ENCODE measurements around the gene PCBD1. TPM values are rescaled to one million over a fixed set of nuclear protein-coding genes. Genes with fewer than 3 reads are reported as not detected.
A peak's percentile ranks its signal among the peaks of the same experiment; 100 is the strongest.

PCBD1 gene
- total RNA-seq, 1 donor from 2014 or later, result 117 TPM

DNA sequence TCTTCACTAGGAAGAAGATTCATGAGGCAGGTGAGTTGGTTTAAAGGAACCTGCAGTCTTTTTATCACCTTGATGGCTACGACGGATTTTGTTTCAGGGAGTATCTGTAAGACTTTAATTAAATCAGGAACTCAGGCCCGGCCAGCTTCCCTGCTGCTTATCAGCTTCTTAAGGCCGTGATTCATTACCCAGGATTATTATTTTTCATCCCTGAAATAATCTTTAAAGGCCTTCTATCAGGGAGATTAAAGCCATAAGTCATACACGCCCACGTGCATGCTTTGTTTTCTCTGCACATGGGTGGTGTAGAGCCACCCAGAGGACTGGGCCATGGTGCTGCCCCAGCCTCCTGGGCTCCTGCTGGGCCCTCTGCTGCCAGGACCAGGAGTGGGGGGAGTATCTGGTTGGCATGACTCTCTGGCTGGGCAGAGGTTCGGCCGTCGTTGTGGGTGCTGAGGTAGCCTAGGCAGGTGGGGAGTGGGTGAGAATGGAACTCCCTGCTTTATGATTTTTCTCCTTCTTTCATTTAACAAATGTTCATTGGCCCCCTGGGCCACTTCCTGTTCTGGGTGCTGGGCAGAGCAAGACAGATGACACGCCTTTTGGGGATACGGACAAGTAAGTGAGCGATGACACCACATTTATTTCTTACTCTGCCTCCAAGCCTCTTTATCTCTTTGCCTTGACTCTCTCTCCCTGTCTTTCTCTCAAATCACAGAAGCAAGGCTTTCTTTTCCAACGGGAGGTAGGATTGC is 39.0 kb upstream of the PCBD1 start:
- Histone ChIP-seq H3K27me3 (no peaks in the 10 kb centered on the region), H3K4me3 (no peak overlapping the region), H3K9me3 (no peaks in the 10 kb centered on the region), H3K4me1 (no peaks in the 10 kb centered on the region), H3K27ac (no peak overlapping the region), H3K36me3 (no peaks in the 10 kb centered on the region)
- DNase-seq, result no peak
- intact Hi-C loops (cut with DNase I), result loop anchor here (5.0 to 10.0 kb wide), 2 partner anchors 280 to 357 kb away; no protein-coding TSS in a partner anchor
- no peak for ATAC-seq
- TF ChIP-seq, protein P1, sequence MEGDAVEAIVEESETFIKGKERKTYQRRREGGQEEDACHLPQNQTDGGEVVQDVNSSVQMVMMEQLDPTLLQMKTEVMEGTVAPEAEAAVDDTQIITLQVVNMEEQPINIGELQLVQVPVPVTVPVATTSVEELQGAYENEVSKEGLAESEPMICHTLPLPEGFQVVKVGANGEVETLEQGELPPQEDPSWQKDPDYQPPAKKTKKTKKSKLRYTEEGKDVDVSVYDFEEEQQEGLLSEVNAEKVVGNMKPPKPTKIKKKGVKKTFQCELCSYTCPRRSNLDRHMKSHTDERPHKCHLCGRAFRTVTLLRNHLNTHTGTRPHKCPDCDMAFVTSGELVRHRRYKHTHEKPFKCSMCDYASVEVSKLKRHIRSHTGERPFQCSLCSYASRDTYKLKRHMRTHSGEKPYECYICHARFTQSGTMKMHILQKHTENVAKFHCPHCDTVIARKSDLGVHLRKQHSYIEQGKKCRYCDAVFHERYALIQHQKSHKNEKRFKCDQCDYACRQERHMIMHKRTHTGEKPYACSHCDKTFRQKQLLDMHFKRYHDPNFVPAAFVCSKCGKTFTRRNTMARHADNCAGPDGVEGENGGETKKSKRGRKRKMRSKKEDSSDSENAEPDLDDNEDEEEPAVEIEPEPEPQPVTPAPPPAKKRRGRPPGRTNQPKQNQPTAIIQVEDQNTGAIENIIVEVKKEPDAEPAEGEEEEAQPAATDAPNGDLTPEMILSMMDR (IDR thresholded peaks at IDR 0.05), result no peak

DNA sequence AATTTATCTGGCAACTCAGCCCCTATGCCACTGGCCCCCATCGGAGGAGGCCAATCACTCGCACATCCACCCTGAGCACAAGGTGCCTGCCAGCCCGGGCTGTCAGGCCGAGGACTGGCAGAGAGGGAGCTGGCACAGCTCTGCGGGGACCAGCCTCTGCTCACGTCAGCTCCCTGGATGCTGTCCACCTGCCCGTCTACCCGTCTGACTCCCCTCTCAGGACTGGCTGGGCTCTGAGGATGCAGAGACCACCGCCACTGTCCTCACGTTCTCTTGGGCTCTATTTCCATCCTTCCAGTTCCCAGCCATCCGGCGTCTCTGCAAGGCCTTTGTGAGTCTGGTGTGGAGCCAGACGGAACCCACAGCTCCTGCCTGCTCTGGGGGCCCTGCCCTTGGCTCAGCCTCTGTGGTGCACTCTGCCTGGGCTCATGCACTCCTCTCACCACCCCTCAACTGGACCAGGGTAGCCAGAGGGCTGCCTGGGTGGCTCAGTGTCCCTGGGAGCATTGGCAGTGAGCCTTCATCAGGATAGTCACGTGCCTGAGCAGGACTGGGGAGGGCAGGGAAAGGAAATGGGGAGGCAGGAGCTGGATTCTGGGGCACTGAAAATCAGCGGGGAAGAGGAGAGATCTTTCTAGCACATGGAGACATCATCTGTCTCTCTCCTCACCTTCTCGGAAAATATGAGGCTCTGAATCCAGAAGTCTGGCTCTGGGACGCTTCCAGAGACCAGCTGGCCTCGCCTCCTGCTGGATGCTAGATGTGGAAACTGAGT is 38.0 kb upstream of the PCBD1 start:
- TF ChIP-seq, protein P1 (IDR thresholded peaks at IDR 0.05), result no peak
- ATAC-seq, result no peak
- Histone ChIP-seq H3K4me3 (no peak overlapping the region), H3K9me3 (no peaks in the 10 kb centered on the region), H3K36me3 (no peaks in the 10 kb centered on the region), H3K27me3 (no peaks in the 10 kb centered on the region), H3K4me1 (no peaks in the 10 kb centered on the region), H3K27ac (no peak overlapping the region)
- DNase-seq, result no peak
- intact Hi-C loops (cut with DNase I), result loop anchor here (5.0 to 10.0 kb wide), 2 partner anchors 281 to 358 kb away; no protein-coding TSS in a partner anchor

DNA sequence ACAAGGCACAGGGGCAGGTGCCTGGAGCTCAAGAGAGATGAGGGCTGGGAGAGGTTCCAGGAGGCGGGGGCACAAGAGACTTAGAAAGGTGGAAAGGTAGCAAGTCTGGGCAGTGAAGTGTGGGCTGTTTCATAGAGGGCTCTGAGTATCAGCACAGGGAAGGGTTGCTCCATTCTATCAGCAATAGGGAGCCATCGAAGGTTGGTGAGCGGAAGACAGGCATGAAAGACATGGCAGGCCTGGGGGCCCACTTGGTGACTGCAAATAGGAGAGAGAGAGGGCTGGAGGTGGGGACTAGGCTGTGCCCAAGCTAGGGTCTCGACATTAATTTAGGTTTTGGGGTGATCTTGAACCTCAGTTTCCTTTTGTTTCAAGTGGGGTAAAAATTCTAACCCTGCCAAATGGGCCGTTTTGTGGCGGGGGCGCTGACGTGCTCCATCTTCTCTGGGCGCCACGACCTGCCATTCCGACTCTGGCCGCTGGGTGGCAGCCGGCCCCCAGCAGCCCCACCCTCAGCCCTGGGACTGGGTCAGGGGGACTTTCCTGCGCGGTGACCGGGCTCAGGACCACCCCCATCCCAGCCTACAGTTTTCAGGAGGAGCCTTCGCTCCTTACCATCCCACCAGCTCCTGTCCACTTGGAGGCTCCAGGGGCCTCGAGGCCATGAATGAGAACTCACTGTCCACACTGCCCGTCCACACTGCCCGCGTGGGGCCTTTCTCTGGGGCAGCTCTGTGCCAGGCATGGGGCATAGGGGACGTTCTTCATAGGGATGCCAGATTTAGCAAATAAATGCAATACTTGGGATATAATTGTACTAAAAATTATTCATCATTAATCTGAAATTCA is 37.2 kb upstream of the PCBD1 start:
- no peaks in the 10 kb centered on the region for H3K4me1 ChIP-seq
- TF ChIP-seq, protein P1 (IDR thresholded peaks at IDR 0.05), result peak; percentile 94
- H3K27ac ChIP-seq, result no peak overlapping the region
- peak; percentile 80 for DNase-seq
- no peaks in the 10 kb centered on the region for H3K27me3 ChIP-seq
- peak; percentile 78 for ATAC-seq
- no peak overlapping the region for H3K4me3 ChIP-seq
- H3K9me3 ChIP-seq, result no peaks in the 10 kb centered on the region
- intact Hi-C loops (cut with DNase I), result loop anchor here (5.0 to 10.0 kb wide), 2 partner anchors 282 to 359 kb away; no protein-coding TSS in a partner anchor
- no peaks in the 10 kb centered on the region for H3K36me3 ChIP-seq

DNA sequence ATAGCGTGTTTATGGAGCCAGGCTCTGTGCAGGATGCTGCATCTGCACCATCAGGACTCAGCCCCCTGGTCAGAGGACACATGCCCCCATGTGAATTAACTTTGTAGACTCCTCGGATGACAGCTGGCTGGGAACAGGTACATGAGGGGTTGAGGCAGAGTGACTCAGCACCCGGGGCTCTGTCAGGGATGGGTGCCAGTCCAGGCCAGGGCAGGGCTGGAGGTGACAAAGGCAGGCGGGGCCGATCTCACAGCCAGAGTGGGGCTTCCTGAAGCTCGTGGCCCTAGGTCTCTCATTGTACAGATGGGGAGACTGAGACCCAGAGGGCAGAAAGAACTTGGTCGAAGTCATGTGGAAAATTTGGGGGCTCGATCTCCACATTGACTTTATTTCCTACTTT is 35.3 kb upstream of the PCBD1 start:
- no peaks in the 10 kb centered on the region for H3K4me1 ChIP-seq
- H3K9me3 ChIP-seq, result no peaks in the 10 kb centered on the region
- H3K27ac ChIP-seq, result no peak overlapping the region
- intact Hi-C loops (cut with DNase I), result loop anchor here (10.0 kb wide), 1 partner anchor 361 kb away; no protein-coding TSS in a partner anchor
- TF ChIP-seq, protein P1 (IDR thresholded peaks at IDR 0.05), result no peak
- no peak for DNase-seq
- ATAC-seq, result no peak
- no peaks in the 10 kb centered on the region for H3K36me3 ChIP-seq
- H3K27me3 ChIP-seq, result no peaks in the 10 kb centered on the region
- no peak overlapping the region for H3K4me3 ChIP-seq

DNA sequence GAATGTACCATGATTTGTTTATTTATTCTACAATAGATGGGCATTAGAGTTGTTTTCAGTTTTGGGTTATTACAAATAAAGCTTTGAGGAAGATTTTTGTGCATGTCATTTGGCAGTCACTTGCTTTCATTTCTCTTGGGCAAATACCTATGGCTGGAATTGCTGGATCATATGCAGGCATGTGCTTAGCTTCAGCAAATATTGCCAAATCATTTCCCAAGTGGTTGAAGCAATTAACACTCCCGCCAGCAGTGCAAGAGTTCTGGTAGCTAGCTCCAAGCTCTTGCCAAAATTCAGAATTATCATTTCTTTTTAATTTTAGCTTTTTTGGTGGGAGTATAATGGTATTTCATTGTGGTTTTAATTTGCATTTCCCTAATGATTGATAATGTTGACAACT is 32.9 kb upstream of the PCBD1 start:
- H3K4me3 ChIP-seq, result no peak overlapping the region
- intact Hi-C loops (cut with DNase I), result loop anchor here (10.0 kb wide), 1 partner anchor 364 kb away; no protein-coding TSS in a partner anchor
- TF ChIP-seq, protein P1 (IDR thresholded peaks at IDR 0.05), result no peak
- H3K27me3 ChIP-seq, result no peaks in the 10 kb centered on the region
- no peak overlapping the region for H3K27ac ChIP-seq
- H3K9me3 ChIP-seq, result no peaks in the 10 kb centered on the region
- DNase-seq, result no peak
- ATAC-seq, result peak; percentile 39
- H3K4me1 ChIP-seq, result no peaks in the 10 kb centered on the region
- no peaks in the 10 kb centered on the region for H3K36me3 ChIP-seq
